Prostate gland (tissue), 2 donors: Measurements from ENCODE around the gene ANKRD11.

Source experiments
- CTCF ChIP-seq, 4 experiments: fragments of 200-600 bp in 2 of 4; fragments of 450-650 bp in 2 of 4; sonication (generic) in 2 of 4; IDR thresholded peaks; 1 replicate in 3 of 4; 2 replicates in 1 of 4; pipeline ENCODE4 v1.5.1; 2016 to 2019; ENCODE audit warnings: antibody characterized with exemption in 4 of 4, mild to moderate bottlenecking in 2 of 4, moderate library complexity in 2 of 4
- POLR2A ChIP-seq: fragments of 450-650 bp; IDR thresholded peaks from one replicate; pipeline ENCODE4 v1.6.1; 2016; ENCODE audit warnings: antibody characterized with exemption, mild to moderate bottlenecking

- TF ChIP-seq POLR2A (no peak), CTCF (IDR thresholded peaks at IDR 0.05) (no peak)
Observed at GRCh38 chr16:89334988-89335802, 155.2 kb downstream of the ANKRD11 start.
